Activated CD4-positive, alpha-beta memory T cell treated with anti-CD3 and anti-CD28 coated beads, Interleukin-2, amount 10 ng/mL, durations not matched to agents 7 days and 5 days (primary cell): ENCODE data around the gene CACNA2D3. TPM values are rescaled to one million over a fixed set of nuclear protein-coding genes. Genes with fewer than 3 reads are reported as not detected.

ENCODE experiments used
- CTCF ChIA-PET: fragments of 350-600 bp; sonication (Branson Sonifier 250); formaldehyde crosslinking; loops from one replicate; lab custom pipeline; 2021; ENCODE audit warnings: antibody characterized with exemption, inconsistent platforms; lab: Charles Lee
- POLR2A ChIA-PET: fragments of 350-600 bp; sonication (Branson Sonifier 250); formaldehyde crosslinking; loops from one replicate; lab custom pipeline; 2021; ENCODE audit warnings: antibody characterized with exemption; lab: Charles Lee
- DNase-seq: peaks from one replicate; pipeline ENCODE4 v3.0.0-alpha.2; 2020
- H3K27ac Mint-ChIP-seq: one replicate; pipeline ENCODE4 v1.8.0; 2021; ENCODE audit warnings: mild to moderate bottlenecking, mixed read lengths
- H3K27me3 Mint-ChIP-seq: one replicate; pipeline ENCODE4 v1.8.0; 2021; ENCODE audit warnings: mixed read lengths
- H3K36me3 Mint-ChIP-seq: one replicate; pipeline ENCODE4 v1.8.0; 2021; ENCODE audit warnings: low read depth, mixed read lengths
- H3K4me1 Mint-ChIP-seq: one replicate; pipeline ENCODE4 v1.8.0; 2021; ENCODE audit warnings: mixed read lengths
- H3K4me3 Mint-ChIP-seq: one replicate; pipeline ENCODE4 v1.8.0; 2021; ENCODE audit warnings: mild to moderate bottlenecking, mixed read lengths
- H3K9me3 Mint-ChIP-seq: one replicate; pipeline ENCODE4 v1.8.0; 2021; ENCODE audit warnings: mixed read lengths
- total RNA-seq, 2 experiments: library from RNA; stranded (reverse); gene quantifications; one replicate each; pipeline ENCODE4 v1.2.3, GENCODE V29; 2021

CACNA2D3 gene
- total RNA-seq, 2 experiments from 2014 or later: not detected

DNA sequence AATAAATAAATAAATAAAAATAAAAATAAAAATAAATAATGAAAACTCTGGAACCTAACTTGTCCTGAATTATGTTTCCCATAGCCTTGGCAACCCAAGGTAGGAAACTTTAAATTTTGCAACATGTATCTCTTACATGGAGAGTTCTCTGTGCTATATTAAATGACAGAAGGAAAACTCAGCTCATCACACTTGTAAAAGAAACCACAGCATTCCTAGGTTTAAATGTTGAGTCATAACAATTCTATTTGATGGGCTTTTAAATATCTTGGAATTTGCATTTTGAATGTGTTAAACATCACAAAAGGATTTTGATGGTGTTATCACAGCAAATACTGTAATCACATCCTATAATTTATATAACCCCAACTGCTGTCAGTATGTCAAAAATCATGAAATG is 661.3 kb downstream of the CACNA2D3 start:
- Mint-ChIP-seq H3K27me3 (no peaks in the 10 kb centered on the region), H3K27ac (no peak overlapping the region), H3K36me3 (no peaks in the 10 kb centered on the region), H3K4me1 (no peaks in the 10 kb centered on the region), H3K4me3 (no peak overlapping the region), H3K9me3 (no peaks in the 10 kb centered on the region)
- ChIA-PET CTCF (no interaction called here), POLR2A (no interaction called here)
- no peak for DNase-seq

DNA sequence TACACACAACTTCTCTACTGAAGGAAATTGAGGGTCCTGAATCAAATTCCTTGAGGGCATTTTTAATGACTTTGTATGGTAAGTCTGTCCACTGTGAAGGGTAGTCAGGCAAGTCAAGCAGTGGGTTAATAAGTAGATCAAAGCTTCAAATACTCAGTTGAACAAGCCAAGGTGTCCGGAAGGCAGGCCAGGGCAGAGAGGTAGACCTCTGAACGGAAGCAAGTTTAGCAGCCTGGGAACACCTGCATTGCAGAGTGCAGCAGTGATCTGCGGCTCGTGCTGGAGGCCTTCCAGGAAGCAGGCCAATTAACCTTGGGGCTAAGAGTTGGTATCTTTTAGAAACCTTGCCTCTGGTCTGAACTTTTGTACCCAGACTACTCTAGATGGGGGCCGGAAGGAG is 661.7 kb downstream of the CACNA2D3 start:
- H3K9me3 Mint-ChIP-seq: no peaks in the 10 kb centered on the region
- H3K4me3 Mint-ChIP-seq: no peak overlapping the region
- no peaks in the 10 kb centered on the region for H3K36me3 Mint-ChIP-seq
- DNase-seq: no peak
- H3K27me3 Mint-ChIP-seq: no peaks in the 10 kb centered on the region
- ChIA-PET CTCF (no interaction called here), POLR2A (no interaction called here)
- H3K4me1 Mint-ChIP-seq: no peaks in the 10 kb centered on the region
- no peak overlapping the region for H3K27ac Mint-ChIP-seq

DNA sequence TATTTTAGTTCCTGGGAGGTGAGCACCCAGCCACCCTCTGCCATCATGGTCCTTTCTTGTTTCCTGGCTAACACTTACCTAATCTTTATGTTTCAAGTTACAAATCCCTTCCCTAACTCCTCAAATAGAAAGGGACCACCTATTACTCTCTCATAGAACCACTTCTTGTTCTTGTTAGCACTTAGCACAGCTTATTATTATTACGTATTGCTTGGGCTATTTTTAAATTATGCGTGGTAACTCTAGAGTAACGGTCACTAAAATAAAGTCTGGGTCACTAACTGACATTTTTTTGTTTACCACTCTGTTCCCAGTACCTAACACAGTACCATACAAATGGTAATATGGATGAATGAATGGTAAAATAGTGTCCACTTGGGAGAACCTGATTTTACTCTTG is 663.6 kb downstream of the CACNA2D3 start:
- H3K27ac Mint-ChIP-seq: no peak overlapping the region
- H3K4me3 Mint-ChIP-seq: no peak overlapping the region
- ChIA-PET POLR2A (no interaction called here), CTCF (no interaction called here)
- no peaks in the 10 kb centered on the region for H3K36me3 Mint-ChIP-seq
- H3K9me3 Mint-ChIP-seq: no peaks in the 10 kb centered on the region
- H3K27me3 Mint-ChIP-seq: no peaks in the 10 kb centered on the region
- H3K4me1 Mint-ChIP-seq: no peaks in the 10 kb centered on the region
- no peak for DNase-seq

DNA sequence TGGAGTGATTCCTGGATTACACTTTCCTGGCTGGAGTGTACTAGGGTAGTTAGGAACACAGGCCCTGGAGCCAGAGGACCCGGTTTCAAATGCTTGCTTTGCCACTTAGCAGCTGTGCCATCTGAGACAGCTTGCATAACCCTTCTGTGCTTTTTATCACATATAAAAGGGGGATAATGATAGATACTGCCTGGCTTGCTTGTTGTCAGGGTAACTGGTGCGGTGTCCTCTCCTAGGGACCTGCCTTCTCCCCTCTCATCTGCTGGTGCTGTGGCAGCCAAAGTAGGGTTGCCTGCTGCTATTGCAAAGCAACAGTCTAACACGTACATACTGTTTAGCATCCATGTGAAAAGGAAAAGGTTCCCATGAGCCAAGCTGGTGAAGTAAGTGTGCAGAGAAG is 667.7 kb downstream of the CACNA2D3 start:
- Mint-ChIP-seq H3K27ac (no peak overlapping the region), H3K36me3 (no peaks in the 10 kb centered on the region), H3K27me3 (no peaks in the 10 kb centered on the region), H3K9me3 (no peaks in the 10 kb centered on the region), H3K4me1 (no peaks in the 10 kb centered on the region), H3K4me3 (no peak overlapping the region)
- DNase-seq: no peak
- POLR2A ChIA-PET: no interaction called here
- CTCF ChIA-PET: no interaction called here

DNA sequence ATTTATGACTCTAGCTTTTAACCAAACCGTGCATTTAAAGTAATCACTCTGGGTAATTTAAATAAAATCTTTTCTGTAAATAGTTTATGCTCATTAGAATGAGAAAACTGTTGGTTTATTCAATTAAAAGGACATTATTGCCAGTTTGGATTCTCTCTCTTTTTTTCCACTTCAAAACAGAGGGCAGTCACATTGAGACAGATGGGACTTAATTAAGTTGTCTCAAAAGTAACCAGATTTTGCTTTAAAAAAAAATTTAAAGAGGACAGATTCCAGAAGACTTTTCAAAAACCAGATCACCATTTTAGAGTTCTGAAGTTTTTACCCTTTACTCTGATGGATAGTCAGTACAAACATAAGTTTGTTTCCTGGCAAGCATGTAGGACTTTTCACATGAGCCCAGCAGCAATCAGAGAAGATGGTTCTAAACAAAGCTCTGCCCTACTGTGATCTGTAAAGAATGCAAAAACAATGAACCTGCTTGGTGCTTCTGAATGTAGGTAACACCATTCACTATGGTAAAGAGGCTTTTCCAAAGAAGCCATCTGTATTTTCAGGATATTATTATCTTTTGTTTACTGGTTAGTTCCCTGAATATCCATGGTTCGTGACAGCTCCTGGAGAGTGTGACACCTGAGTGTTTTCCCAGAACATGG is 669.3 kb downstream of the CACNA2D3 start:
- no peak for DNase-seq
- Mint-ChIP-seq H3K9me3 (no peaks in the 10 kb centered on the region), H3K27ac (no peak overlapping the region), H3K36me3 (no peaks in the 10 kb centered on the region), H3K4me1 (no peaks in the 10 kb centered on the region), H3K4me3 (no peak overlapping the region), H3K27me3 (no peaks in the 10 kb centered on the region)
- POLR2A ChIA-PET: interaction anchor here (0.5 kb wide), 1 partner anchor 64 kb away, joined by 3 read pairs; no protein-coding TSS in a partner anchor
- CTCF ChIA-PET: no interaction called here

DNA sequence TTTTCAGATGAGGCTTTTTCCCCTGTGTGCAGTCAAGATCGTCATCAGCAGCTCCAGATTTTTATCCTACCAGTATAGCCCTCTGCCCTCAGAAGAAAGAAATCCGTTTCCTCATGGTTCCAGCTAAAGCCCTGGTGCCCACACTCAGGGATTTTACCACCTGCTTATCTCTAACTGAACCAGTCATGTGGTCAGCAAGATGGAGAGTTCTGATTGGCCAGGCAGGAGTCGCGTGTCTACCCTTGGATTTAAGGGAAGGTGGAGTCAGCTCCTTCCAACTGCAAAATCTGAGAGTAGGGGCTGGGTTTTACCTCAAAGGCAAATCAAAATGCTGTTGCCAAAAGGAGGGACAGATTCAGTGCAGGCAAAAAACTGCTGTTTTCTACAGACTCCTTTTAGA is 670.2 kb downstream of the CACNA2D3 start:
- Mint-ChIP-seq H3K36me3 (no peaks in the 10 kb centered on the region), H3K27ac (no peak overlapping the region), H3K9me3 (no peaks in the 10 kb centered on the region), H3K4me3 (no peak overlapping the region), H3K27me3 (no peaks in the 10 kb centered on the region), H3K4me1 (no peaks in the 10 kb centered on the region)
- ChIA-PET CTCF (no interaction called here), POLR2A (no interaction called here)
- DNase-seq: no peak

DNA sequence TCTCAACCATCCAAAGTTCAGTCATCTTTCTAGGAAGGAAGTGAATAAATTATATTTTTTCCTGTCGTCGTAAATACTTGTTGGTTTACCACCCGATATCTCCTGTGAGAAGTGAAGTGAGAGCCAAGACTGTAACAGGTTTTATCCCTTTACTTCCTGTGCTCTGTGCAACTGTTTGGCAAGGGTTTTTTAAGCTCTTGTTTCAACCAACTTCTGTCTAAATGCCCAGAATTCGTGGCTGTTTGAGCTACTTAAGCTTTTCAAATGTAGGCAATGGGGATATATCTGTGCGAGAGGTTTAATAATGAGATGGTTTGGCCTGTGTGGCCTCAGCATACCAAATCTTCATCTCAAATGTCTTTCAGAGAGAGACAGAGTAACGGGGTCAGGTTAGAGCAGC is 670.8 kb downstream of the CACNA2D3 start:
- H3K36me3 Mint-ChIP-seq: no peaks in the 10 kb centered on the region
- ChIA-PET POLR2A (no interaction called here), CTCF (no interaction called here)
- no peak overlapping the region for H3K4me3 Mint-ChIP-seq
- H3K27ac Mint-ChIP-seq: no peak overlapping the region
- H3K4me1 Mint-ChIP-seq: no peaks in the 10 kb centered on the region
- H3K27me3 Mint-ChIP-seq: no peaks in the 10 kb centered on the region
- no peaks in the 10 kb centered on the region for H3K9me3 Mint-ChIP-seq
- no peak for DNase-seq

DNA sequence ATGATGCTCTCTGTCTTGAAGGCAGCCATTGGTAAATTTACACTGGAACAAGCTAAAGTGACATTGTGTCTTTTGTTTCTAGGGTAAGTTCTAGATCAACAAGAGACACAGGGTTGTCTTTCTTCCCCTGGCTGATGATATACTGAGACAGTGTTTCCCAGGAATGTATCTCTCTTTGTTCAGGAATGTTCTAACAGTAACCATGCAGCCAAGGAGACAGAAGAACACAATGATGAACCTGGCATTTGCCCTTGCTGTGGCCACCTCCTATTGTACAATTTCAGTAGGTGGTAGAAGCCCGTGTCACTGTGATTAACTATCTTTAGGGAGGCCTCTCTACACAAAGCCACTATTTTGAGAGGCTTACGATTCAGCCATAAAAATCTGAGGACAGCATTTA is 674.8 kb downstream of the CACNA2D3 start:
- Mint-ChIP-seq H3K27ac (no peak overlapping the region), H3K9me3 (peaks cover 2% of the 10 kb centered on the region), H3K4me1 (no peaks in the 10 kb centered on the region), H3K36me3 (no peaks in the 10 kb centered on the region), H3K4me3 (no peak overlapping the region), H3K27me3 (no peaks in the 10 kb centered on the region)
- no peak for DNase-seq
- ChIA-PET CTCF (no interaction called here), POLR2A (no interaction called here)

DNA sequence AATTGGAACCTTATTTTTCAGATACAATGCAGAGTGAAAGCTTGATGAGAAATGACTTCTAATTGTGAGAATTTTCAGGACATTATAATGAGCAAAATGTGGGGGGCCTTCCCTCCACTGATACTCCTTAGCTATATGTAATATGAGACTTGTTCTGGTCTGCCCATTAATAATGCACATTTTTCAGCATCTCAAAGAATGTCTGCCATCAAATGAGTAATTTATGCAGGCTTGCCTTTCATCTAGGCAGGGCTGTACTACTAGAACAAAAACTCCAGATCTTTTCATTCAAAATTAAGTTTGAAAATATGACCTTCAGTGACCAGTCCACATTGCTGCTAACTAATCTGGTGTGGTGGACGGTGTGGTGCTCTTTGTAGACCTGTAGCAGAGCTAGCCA is 678.1 kb downstream of the CACNA2D3 start:
- H3K27ac Mint-ChIP-seq: no peak overlapping the region
- CTCF ChIA-PET: no interaction called here
- H3K4me1 Mint-ChIP-seq: no peaks in the 10 kb centered on the region
- no peaks in the 10 kb centered on the region for H3K36me3 Mint-ChIP-seq
- no peaks in the 10 kb centered on the region for H3K27me3 Mint-ChIP-seq
- no peak for DNase-seq
- no peak overlapping the region for H3K4me3 Mint-ChIP-seq
- POLR2A ChIA-PET: no interaction called here
- peaks cover 4% of the 10 kb centered on the region for H3K9me3 Mint-ChIP-seq

DNA sequence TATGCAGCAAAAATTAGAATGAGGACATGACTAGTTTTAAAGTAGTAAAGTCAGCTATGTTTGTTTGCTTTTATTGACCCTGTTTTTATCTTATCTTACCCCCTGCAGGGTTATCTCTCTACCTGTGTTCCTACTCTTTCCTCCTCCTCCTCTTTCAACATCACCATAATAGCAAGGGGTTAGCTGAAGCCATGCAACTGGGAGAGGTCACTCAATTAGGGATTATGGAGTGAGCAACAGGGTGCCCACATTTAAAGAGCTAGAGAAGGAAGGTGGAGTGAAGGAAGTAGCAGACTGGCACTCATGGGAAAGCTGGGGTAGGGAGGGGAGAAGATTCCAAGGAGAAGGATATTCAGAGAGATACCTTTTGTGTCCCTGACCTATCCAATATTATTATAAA is 679.6 kb downstream of the CACNA2D3 start:
- Mint-ChIP-seq H3K27ac (no peak overlapping the region), H3K36me3 (no peaks in the 10 kb centered on the region), H3K4me3 (no peak overlapping the region), H3K27me3 (no peaks in the 10 kb centered on the region), H3K4me1 (no peaks in the 10 kb centered on the region), H3K9me3 (peaks cover 6% of the 10 kb centered on the region)
- no peak for DNase-seq
- ChIA-PET CTCF (no interaction called here), POLR2A (no interaction called here)

DNA sequence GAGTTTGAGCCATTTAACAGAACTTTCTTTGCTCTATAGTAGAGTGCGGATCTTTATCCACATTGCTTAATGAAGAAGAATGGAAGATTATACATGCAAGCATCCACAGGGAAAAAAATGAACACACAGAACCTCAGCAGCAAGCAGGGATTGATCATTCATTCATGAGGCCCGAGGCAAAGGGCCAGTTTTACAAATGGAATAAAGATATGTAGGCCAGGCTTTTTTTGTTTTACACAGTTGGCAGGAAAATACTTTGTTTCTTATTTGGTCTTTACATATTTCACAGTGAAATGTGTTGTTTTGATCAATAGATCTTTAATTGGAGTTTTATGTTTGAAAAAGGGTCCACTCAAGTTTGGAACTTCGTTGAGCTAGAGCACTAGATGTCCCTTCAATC is 688.0 kb downstream of the CACNA2D3 start:
- H3K36me3 Mint-ChIP-seq: no peaks in the 10 kb centered on the region
- CTCF ChIA-PET: no interaction called here
- no peak for DNase-seq
- no peak overlapping the region for H3K27ac Mint-ChIP-seq
- no peak overlapping the region for H3K4me3 Mint-ChIP-seq
- POLR2A ChIA-PET: no interaction called here
- H3K4me1 Mint-ChIP-seq: no peaks in the 10 kb centered on the region
- peaks cover 14% of the 10 kb centered on the region for H3K9me3 Mint-ChIP-seq
- H3K27me3 Mint-ChIP-seq: no peaks in the 10 kb centered on the region

DNA sequence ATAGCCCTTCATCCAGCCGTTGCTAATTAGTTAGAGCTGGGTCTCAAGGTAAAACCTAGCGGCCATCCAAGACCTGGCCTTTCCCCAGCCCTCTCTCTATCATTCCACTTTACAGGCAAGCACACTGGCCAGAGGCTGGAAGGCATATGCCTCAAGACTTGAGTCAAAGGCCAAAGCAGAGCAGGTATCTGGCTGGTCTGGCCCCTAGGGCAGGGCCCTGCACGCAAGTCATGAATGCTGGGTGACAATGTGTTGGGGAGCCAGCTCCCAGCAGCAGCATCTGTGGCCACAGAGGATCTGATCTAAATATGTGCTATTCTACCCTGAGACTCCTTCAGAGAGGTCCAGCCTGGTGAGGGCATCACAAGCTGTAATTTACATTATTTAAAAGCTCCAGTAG is 691.9 kb downstream of the CACNA2D3 start:
- no peaks in the 10 kb centered on the region for H3K4me1 Mint-ChIP-seq
- H3K4me3 Mint-ChIP-seq: no peak overlapping the region
- H3K9me3 Mint-ChIP-seq: peaks cover 12% of the 10 kb centered on the region
- ChIA-PET CTCF (no interaction called here), POLR2A (no interaction called here)
- DNase-seq: no peak
- no peaks in the 10 kb centered on the region for H3K36me3 Mint-ChIP-seq
- no peaks in the 10 kb centered on the region for H3K27me3 Mint-ChIP-seq
- H3K27ac Mint-ChIP-seq: no peak overlapping the region

DNA sequence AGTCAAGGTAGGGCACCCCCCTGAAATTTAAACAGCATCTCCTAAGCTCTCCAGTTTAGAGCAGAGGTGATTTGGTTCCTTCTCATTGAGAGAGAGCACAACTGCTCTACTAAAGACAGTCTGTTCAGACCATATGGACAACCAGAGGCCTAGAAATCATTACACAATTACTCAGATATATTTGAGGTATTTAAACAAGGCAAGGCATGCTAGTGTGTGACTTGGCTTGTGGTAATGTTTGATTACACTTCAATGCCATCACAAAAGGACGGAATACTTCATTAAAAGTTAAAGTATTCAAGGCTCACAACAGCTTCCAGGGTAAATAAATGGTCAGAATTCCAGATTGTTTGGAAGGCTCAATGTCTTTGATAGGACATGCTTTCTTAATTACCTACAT is 695.3 kb downstream of the CACNA2D3 start:
- H3K27ac Mint-ChIP-seq: no peak overlapping the region
- no peaks in the 10 kb centered on the region for H3K4me1 Mint-ChIP-seq
- H3K36me3 Mint-ChIP-seq: no peaks in the 10 kb centered on the region
- CTCF ChIA-PET: interaction anchor here (1.1 kb wide), 1 partner anchor 13 kb away, joined by 3 read pairs; no protein-coding TSS in a partner anchor
- no peaks in the 10 kb centered on the region for H3K9me3 Mint-ChIP-seq
- no peak overlapping the region for H3K4me3 Mint-ChIP-seq
- POLR2A ChIA-PET: no interaction called here
- H3K27me3 Mint-ChIP-seq: no peaks in the 10 kb centered on the region
- no peak for DNase-seq

DNA sequence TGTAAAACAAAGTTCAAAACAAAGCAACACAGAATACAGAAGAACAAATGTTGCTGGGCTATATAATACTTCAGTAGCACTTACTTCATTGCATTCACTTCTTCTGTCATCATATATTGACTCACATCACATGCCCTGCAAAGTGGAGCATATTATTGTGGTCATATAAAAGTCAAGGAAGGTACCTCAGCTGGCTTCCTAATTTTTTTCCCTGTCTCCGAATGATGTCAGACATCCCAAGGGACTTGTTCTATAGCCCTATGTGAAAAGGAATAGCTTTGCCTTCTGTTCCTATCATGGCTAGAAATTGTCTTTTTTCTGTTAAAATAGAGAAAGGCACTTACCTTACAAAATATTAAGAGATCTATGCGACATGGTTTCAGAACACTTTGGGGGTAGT is 696.1 kb downstream of the CACNA2D3 start:
- Mint-ChIP-seq H3K27ac (no peak overlapping the region), H3K27me3 (no peaks in the 10 kb centered on the region), H3K4me3 (no peak overlapping the region), H3K36me3 (no peaks in the 10 kb centered on the region), H3K9me3 (no peaks in the 10 kb centered on the region), H3K4me1 (no peaks in the 10 kb centered on the region)
- POLR2A ChIA-PET: no interaction called here
- no peak for DNase-seq
- CTCF ChIA-PET: interaction anchor here (1.1 kb wide), 1 partner anchor 12 kb away, joined by 3 read pairs; no protein-coding TSS in a partner anchor
